Cortex of kidney (tissue), 1 donor: ENCODE data around the gene CEBPZOS.

Source experiments
- DNase-seq: peaks from one replicate; lab custom pipeline; 2025; lab: John Stamatoyannopoulos, UW

CEBPZOS gene

DNA sequence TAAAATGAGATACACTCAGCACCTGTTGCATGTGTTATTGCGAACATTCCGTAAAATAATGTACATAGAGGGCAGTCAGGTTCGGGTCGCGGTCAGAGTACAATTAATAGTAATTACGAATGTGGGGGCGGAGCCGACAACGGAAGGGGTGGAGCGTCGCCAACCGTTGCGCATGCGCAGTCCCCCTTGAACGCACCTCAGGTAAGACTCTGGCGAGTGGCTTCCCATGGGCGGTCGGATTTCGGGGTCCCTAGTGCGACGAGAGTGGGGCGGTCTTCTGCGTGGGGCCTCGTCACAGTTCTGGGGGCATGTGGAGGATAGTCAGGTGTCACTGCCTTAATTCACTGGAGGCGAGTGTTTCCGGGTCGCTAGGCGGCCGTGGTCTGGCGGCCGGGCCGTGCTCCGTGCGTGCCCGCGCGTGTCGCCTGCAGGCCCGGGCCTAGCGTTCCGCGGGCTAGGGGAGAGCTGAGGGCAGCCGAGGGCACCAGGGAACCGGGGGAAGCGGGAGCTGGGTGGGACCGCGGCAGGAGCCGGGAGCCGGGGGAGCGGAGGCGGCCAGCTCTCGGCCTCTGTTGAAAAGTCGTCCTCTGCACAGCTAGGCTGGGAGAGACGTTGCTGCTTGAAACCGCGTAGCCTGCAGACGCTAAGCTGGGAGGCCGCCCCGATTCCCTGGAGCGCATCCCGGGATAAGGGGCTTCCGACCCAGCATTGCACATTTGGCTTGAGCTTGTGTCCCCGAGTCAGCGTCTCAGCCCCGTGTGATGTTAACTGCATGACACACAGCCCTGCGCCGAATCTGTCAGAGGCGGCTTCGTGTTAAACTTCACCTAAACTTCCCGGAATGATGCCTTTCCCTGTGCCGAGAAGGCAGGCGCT is at the start of gene CEBPZOS:
Gene CEBPZOS, plus strand, starts transcription at position 177 of the 876 bp plus-strand sequence. CDS start 3,209 bp downstream, outside the sequence.
- peak; percentile 81 for DNase-seq

GRCh38 chr2:37148325-37148724 is 48.0 kb upstream of the CEBPZOS start:
- DNase-seq, result no peak

GRCh38 chr2:37149626-37150322 is 46.5 kb upstream of the CEBPZOS start:
- no peak for DNase-seq

DNA sequence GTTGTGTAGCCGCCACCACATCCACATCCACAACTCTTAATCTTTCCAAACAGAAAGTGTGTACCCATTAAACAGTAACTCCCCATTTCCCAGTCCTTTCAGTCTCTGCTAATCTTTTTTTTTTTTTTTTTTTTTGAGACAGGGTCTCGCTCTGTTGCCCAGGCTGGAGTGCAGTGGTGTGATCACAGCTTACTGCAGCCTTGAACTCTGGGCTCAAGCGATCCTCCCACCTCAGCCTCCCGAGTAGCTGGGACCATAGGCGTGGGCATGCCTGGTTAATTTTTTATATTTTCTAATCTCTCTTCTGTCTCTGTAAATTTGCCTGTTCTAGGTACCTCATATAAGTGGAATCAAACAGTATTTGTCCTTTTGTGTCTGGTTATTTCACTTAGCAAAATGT is 43.1 kb upstream of the CEBPZOS start:
- DNase-seq, result no peak

DNA sequence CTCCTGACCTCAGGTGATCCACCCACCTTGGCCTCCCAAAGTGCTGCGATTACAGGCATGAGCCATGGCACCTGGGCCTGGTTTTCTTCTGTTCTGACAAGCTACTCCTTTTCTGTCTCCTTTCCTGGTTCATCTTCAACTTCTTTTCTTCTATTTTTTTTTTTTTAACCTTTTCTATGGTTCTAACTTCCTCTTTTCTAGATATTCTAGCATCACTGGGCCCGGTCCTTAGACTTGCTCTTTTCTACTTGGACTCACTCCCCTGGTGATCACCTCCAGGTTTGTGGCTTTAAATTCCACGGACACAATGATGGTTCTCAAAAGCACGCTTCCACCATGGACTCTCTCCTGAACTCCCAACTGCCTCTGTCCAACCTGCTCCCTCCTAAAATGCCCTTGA is 41.5 kb upstream of the CEBPZOS start:
- no peak for DNase-seq

DNA sequence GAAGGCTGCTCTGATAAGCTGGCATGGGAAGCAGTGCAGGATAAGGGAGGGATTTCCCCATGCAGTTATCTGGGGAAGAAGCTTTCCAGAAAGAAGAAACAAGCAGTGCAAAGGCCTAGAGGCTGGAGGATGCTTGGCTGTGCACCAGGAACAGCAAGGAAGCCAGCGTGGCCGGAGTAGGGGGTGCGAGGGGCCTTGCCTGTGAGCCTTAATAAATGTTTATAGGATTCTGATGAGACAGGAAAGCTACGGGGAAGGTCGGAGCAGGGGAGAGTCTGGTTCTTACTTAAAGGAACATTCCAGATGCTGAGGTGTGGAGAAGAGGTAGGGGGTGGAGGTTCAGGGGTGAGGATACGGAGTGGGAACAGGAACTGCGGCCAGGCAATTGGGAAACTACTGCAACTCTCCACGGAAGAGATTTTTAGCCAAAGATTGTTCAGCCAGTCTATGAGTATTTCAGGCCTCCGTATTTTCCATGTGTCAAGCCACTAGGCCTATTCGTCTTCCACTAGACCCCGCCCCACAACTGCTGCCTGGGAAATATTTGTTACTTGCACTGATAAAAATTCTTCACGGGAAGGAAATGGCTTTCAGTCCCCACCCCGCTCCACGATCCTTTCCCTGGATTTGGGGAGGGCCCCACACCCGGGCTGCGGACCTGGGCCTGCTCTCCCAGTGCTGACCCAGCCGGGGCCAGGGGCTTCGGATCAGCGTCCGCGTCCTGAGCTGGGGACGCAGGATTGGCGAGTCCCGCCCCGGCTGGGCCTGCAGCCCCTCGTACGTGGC is 40.0 kb upstream of the CEBPZOS start:
- DNase-seq, result no peak

- DNase-seq, result peak; percentile 36
Observed at GRCh38 chr2:37156857-37157714, 39.2 kb upstream of the CEBPZOS start, which contains the start of gene EIF2AK2. TSS of gene EIF2AK2 (minus strand) at chr2:37156980. CDS start at chr2:37147806, 9,174 bp downstream.

DNA sequence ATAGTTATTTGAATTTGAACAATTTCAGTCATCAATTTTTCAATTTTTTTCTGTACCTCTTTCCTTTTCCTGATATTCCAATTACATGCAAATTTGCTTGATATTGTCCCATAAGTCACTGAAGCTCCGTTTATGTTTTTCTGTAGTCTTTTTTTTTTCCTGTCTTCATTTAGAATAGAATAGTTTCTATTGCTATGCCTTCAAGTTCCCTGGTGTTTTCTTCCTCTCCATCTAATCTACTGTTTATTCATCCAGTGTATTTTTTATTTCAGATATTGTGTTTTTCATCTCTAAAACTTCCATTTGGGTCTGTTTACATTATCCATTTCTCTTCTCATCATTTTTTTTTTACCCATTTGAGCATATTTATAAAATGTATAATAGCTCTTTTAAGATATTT is 31.5 kb upstream of the CEBPZOS start:
- no peak for DNase-seq

- no peak for DNase-seq
Observed at GRCh38 chr2:37167636-37168180, 28.6 kb upstream of the CEBPZOS start.

- no peak for DNase-seq
Observed at GRCh38 chr2:37168217-37168981, 27.9 kb upstream of the CEBPZOS start.

DNA sequence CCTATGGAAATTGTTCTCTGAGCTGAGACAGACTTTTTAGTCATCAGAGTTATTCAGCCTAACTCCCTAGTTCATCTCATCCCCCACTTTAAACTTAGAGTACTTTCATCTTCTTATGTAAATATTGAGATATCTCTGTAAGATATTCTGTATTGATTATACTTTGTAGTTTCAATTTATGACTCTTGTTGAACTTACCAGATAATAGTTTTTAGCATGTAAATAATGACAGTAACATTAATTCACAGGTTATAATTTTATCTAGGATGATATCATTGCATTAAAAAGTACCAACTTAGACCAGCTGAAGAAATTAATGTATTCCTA is 24.7 kb upstream of the CEBPZOS start:
- no peak for DNase-seq

DNA sequence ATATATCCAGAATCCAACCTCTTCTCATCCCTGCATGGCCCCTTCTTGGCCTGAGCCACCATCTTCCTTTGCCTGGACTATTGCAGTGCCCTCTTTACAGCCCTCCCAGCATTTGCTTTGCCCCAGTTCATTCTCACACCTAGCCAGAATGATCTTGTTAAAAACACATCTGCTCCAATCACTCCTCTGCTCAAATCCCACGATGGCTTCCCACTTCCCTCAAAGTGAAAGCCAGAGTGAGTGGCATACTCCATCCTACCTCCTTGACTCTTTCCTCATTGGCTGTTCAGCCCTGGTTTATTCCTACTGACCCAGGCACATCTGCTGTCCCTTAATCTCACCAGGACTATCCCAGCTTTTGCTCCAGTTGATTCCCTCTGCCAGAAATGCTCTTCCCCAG is 22.6 kb upstream of the CEBPZOS start:
- DNase-seq, result no peak

DNA sequence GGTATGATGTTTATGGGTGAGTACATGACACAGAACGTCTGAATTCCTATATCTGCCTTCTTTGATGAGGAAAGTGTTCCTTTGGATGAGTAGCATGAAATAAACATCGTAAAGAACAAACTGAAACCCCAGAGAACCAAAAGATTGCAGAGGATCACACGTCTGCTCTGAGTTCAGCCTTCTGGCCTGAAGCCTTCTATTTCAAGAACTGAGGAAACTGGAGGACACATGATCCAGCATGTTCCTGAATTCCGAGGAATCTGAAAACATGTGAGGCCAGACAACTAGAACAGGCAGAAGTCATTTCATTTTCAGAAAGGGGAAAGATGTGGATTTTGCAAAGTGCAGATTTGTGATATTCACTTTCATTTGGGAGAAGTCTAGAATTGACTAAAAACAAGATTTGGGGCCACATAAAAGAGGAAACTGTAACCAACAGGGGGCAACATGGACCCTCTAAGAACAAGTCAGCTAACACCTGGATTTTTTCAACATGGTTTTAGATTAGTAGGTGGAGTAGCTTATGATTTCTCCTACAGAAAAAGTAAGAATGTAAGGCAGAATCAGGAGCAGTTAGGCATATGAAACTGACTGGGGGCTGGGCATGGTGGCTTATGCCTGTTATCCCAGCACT is 16.2 kb upstream of the CEBPZOS start:
- DNase-seq, result no peak

DNA sequence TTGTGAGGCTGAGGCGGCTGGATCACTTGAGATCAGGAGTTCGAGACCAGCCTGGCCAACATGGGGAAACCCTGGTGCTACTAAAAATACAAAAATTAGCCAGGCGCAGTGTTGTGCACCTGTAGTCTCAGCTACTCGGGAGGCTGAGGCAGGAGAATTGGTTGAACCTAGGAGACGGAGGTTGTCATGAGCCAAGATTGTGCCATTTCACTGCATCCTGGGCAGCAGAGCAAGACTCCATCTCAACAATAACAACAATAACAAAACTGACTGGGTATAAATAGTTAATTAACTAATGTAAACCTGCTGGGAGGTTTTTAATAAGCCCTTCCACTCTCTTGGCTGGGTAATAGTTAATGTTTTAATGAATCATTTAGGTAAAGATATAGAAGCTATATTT is 15.7 kb upstream of the CEBPZOS start:
- no peak for DNase-seq

DNA sequence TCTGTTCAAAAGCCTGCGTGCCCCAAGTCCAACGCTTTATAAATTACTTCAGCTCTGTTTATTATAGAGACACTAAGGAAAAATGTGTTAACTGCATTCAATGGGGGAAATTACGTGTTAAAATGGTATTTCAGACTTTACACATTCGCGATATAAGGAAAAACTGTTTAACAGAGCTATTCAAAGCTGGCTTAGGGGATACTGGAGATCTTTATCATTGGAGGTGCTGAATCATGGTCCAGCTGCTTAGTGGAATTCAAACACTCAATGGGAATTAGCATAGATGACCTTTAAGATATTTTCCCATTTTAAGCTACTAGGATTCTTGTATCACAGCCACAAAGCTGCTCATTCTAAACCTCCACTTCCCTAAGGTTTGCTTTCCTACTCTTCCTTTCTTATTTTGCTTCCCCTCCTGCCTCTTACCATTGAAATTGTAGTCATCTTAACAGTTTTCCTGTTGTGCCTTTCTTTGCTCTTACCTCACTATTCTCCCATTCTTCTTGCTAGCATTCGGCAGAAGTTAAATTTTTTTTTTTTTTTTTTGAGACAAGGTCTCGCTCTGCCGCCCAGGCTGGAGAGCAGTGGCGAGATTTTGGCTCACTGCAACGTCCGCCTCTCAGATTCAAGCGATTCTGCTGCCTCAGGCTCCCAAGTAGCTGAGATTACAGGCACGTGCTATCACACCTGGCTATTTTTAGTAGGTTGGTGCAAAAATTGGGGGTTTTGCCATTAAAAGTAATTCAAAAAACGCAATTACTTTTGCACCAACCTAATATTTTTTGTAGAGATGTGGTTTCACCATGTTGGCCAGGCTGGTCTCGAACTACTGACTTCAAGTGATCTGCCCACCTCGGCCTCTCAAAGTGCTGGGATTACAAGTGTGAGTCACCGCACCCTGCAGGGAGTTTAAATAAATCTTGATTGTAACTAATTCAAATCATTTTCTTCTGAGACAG is 14.3 kb upstream of the CEBPZOS start:
- DNase-seq, result no peak

- DNase-seq, result no peak
Observed at GRCh38 chr2:37188570-37188969, 7.7 kb upstream of the CEBPZOS start, which contains the start of gene SULT6B1. TSS of gene SULT6B1 (minus strand) at chr2:37188670. CDS start at chr2:37188640, 30 bp downstream.

GRCh38 chr2:37189452-37190153 is 6.7 kb upstream of the CEBPZOS start:
- no peak for DNase-seq

- no peak for DNase-seq
Observed at GRCh38 chr2:37190290-37190689, 6.0 kb upstream of the CEBPZOS start.
